NCI-H1092 treated with DMSO at 0.1 percent for 48 hours (cell line): ENCODE results near the gene RNASET2.
"Not testable (repeated sequence)": the region's sequence is repeated elsewhere in the genome, so short reads cannot be mapped to it uniquely, and the experiment has no call there.

Experiments
- DNase-seq: peaks from one replicate; lab custom pipeline; 2025; lab: John Stamatoyannopoulos, UW

RNASET2 gene

GRCh38 chr6:166902211-166902755 lies 54.1 kb downstream of the RNASET2 start:
- no peak for DNase-seq

- no peak for DNase-seq
These were observed 54.7 kb downstream of the RNASET2 start for GRCh38 chr6:166901626-166902025.

- DNase-seq = no peak
These were observed 55.3 kb downstream of the RNASET2 start for GRCh38 chr6:166900956-166901607.

- no peak for DNase-seq
These were observed 56.1 kb downstream of the RNASET2 start for GRCh38 chr6:166900130-166900708.

GRCh38 chr6:166898910-166899309 lies 57.4 kb downstream of the RNASET2 start:
- no peak for DNase-seq

- not testable (repeated sequence) for DNase-seq
These were observed 61.7 kb downstream of the RNASET2 start for GRCh38 chr6:166894614-166895013.

GRCh38 chr6:166892472-166892871 lies 63.9 kb downstream of the RNASET2 start:
- not testable (repeated sequence) for DNase-seq

- not testable (repeated sequence) for DNase-seq
These were observed 69.6 kb downstream of the RNASET2 start for GRCh38 chr6:166886773-166887172.

GRCh38 chr6:166884958-166885357 lies 71.4 kb downstream of the RNASET2 start:
- not testable (repeated sequence) for DNase-seq

GRCh38 chr6:166879594-166879993 lies 76.8 kb downstream of the RNASET2 start:
- no peak for DNase-seq
